ENCODE results near the gene DNAH12.

GRCh38 chr3:57261929-57262328 is 282.2 kb downstream of the DNAH12 start:
- TF ChIP-seq CTCF (IDR thresholded peaks at IDR 0.05) (no peak), ZFX (IDR thresholded peaks at IDR 0.05; ENCODE audit: borderline replicate concordance) (no peak)

Measured in 22Rv1 (cell line).